ENCODE data around the gene ALG6. TPM values are rescaled to one million over a fixed set of nuclear protein-coding genes. Genes with fewer than 3 reads are reported as not detected.
A peak's percentile ranks its signal among the peaks of the same experiment; 100 is the strongest.

Gene ALG6
- total RNA-seq, 1 experiment from 2014 or later: 21.4 TPM

GRCh38 chr1:63323865-63324778 lies 43.3 kb upstream of the ALG6 start:
- Histone ChIP-seq H2AFZ (ENCODE audit: low read length) (no peak overlapping the region), H3K27ac (ENCODE audit: insufficient read length, low read depth, low read length) (no peak overlapping the region)
- WGBS (ENCODE audit: extremely low coverage, insufficient read length, low lambda C conversion rate): no CpG with 5 or more reads among the region's 114 CpGs

More at GRCh38 chr1:63323865-63324778, 43.3 kb upstream of the ALG6 start:
- H3K79me1 ChIP-seq (ENCODE audit: insufficient read depth, low read depth, low read length, poor library complexity, severe bottlenecking): no peaks in the 10 kb centered on the region
- H4K8ac ChIP-seq (replicated peaks; ENCODE audit: insufficient read length, low read depth, low read length): no peak overlapping the region
- H3K9ac ChIP-seq (ENCODE audit: extremely low read depth, insufficient read length, low read length): peak overlapping the region; percentile 50
- no peak overlapping the region for H2AK5ac ChIP-seq (ENCODE audit: insufficient read length, low read length)
- peaks cover 61% of the 10 kb centered on the region for H3K23me2 ChIP-seq (ENCODE audit: insufficient read length, low read depth, low read length, poor library complexity, severe bottlenecking)
- H3K4ac ChIP-seq (ENCODE audit: low read depth, low read length): no peak overlapping the region
- peaks cover 10% of the 10 kb centered on the region; the same call in 1 of the 2 replicates for H3K27me3 ChIP-seq (ENCODE audit: insufficient read depth, low read length)
- H3K14ac ChIP-seq (ENCODE audit: insufficient read depth, low read length): peak overlapping the region; percentile 71; the same call in 1 of the 2 replicates
- Mint-ChIP-seq H3K27ac (peak overlapping the region in 1 of 3 experiments; percentile 97; a peak in 2 of 7 replicates), H3K27me3 (ENCODE audit: low read depth) (peaks cover 83% of the 10 kb centered on the region), H3K9me3 (peaks cover 0 to 2% of the 10 kb centered on the region in 2 experiments; a peak in 3 of 5 replicates), H3K4me1 (peaks cover 56 to 63% of the 10 kb centered on the region in 2 experiments), H3K4me3 (peak overlapping the region; percentile 83 to 96), H3K36me3 (ENCODE audit: insufficient read depth in 1 of 3, low read depth in 3 of 3) (peaks cover 0 to 6% (median 0%) of the 10 kb centered on the region in 3 experiments; a peak in 3 of 7 replicates)
- no peak overlapping the region for H2BK12ac ChIP-seq (ENCODE audit: insufficient read length, low read depth, low read length)
- H2BK5ac ChIP-seq (ENCODE audit: insufficient read length, low read length): no peak overlapping the region
- TF ChIP-seq, protein P1, sequence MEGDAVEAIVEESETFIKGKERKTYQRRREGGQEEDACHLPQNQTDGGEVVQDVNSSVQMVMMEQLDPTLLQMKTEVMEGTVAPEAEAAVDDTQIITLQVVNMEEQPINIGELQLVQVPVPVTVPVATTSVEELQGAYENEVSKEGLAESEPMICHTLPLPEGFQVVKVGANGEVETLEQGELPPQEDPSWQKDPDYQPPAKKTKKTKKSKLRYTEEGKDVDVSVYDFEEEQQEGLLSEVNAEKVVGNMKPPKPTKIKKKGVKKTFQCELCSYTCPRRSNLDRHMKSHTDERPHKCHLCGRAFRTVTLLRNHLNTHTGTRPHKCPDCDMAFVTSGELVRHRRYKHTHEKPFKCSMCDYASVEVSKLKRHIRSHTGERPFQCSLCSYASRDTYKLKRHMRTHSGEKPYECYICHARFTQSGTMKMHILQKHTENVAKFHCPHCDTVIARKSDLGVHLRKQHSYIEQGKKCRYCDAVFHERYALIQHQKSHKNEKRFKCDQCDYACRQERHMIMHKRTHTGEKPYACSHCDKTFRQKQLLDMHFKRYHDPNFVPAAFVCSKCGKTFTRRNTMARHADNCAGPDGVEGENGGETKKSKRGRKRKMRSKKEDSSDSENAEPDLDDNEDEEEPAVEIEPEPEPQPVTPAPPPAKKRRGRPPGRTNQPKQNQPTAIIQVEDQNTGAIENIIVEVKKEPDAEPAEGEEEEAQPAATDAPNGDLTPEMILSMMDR (conservative IDR thresholded peaks at IDR 0.05): no peak; the same call in 2 of the 3 replicates
- peaks cover 10% of the 10 kb centered on the region; the same call in 1 of the 2 replicates for H3K4me1 ChIP-seq (ENCODE audit: insufficient read depth, low read length)
- no peak overlapping the region for H2BK120ac ChIP-seq (ENCODE audit: low read depth, low read length, poor library complexity, severe bottlenecking)
- no peaks in the 10 kb centered on the region for H4K20me1 ChIP-seq (ENCODE audit: control insufficient read depth, insufficient read depth, insufficient read length)
- no peak overlapping the region for H2BK15ac ChIP-seq (ENCODE audit: low read depth, low read length)
- no peak overlapping the region for H2BK20ac ChIP-seq (ENCODE audit: low read depth, low read length, poor library complexity, severe bottlenecking)
- no peaks in the 10 kb centered on the region for H3K9me3 ChIP-seq (ENCODE audit: control insufficient read depth, low read depth, low read length)
- H3T11ph ChIP-seq (ENCODE audit: low read length): no peak overlapping the region
- peak overlapping the region; percentile 95 for H3K4me2 ChIP-seq (ENCODE audit: insufficient read depth, insufficient read length, low read length)
- H3K23ac ChIP-seq (ENCODE audit: insufficient read length, low read depth, low read length): no peak overlapping the region
- no peak overlapping the region for H4K5ac ChIP-seq (ENCODE audit: insufficient read length, low read depth, low read length)
- H3K56ac ChIP-seq (ENCODE audit: insufficient read length, low read depth, low read length): no peak overlapping the region
- H4K91ac ChIP-seq (ENCODE audit: insufficient read length, low read depth, low read length): no peak overlapping the region
- no peak overlapping the region for H3K18ac ChIP-seq (ENCODE audit: insufficient read length, low read depth, low read length)
- no peaks in the 10 kb centered on the region; the same call in 1 of the 2 replicates for H3K79me2 ChIP-seq (ENCODE audit: insufficient read depth, low read length)
- peak; percentile 31 for DNase-seq

Measured in H9 (cell line).